Activated CD4-positive, alpha-beta T cell treated with anti-CD3 and anti-CD28 coated beads, Interleukin-2, amount 10 ng/mL, durations not matched to agents 24 days and 14 days (primary cell): ENCODE data around the gene TSTD2. TPM values are rescaled to one million over a fixed set of nuclear protein-coding genes. Genes with fewer than 3 reads are reported as not detected.

Experiments used
- DNase-seq: peaks from one replicate; pipeline ENCODE4 v3.0.0; 2022
- H3K27ac Mint-ChIP-seq: one replicate; pipeline ENCODE4 v1.8.0; 2022; ENCODE audit warnings: mild to moderate bottlenecking, mixed read lengths
- H3K27me3 Mint-ChIP-seq: one replicate; pipeline ENCODE4 v1.8.0; 2022; ENCODE audit warnings: mixed read lengths
- H3K36me3 Mint-ChIP-seq: one replicate; pipeline ENCODE4 v1.8.0; 2022; ENCODE audit warnings: low read depth, mild to moderate bottlenecking, mixed read lengths
- H3K4me1 Mint-ChIP-seq: one replicate; pipeline ENCODE4 v1.8.0; 2021; ENCODE audit warnings: mixed read lengths
- H3K4me3 Mint-ChIP-seq: one replicate; pipeline ENCODE4 v1.8.0; 2022; ENCODE audit warnings: mild to moderate bottlenecking, moderate library complexity, mixed read lengths
- H3K9me3 Mint-ChIP-seq: one replicate; pipeline ENCODE4 v1.8.0; 2021; ENCODE audit warnings: mixed read lengths
- intact Hi-C: fragments of 100-400 bp; cut with micrococcal nuclease; formaldehyde crosslinking; loops from one replicate; pipeline ENCODE4 v1.15.1; 2023
- total RNA-seq: library from RNA; stranded (reverse); gene quantifications from 2 replicates; pipeline ENCODE4 v1.2.3, GENCODE V29; 2022

TSTD2 gene
- total RNA-seq, 1 donor from 2014 or later = 17.7 TPM

DNA sequence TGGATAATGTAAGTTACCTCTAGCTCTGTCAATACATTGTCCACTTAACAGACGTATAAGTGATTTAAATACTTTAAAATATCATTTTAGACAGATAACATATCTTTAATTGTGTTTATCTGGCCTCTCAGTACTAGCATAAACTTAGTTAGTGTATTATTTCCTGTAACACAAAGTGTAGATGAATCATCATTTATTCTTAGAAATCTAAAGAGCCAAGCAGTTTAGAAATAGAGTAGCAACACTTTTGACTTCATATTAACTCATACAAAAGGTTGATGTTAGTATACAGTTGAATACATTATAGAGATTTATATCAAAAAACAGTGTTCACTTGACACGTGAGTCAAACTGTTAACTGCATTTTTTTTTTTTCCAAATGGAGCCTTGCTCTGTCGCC lies 18.5 kb upstream of the TSTD2 start:
- H3K4me3 Mint-ChIP-seq = no peak overlapping the region
- H3K27ac Mint-ChIP-seq = no peak overlapping the region
- DNase-seq = no peak
- H3K9me3 Mint-ChIP-seq = no peaks in the 10 kb centered on the region
- intact Hi-C loops = no loop called here
- no peaks in the 10 kb centered on the region for H3K27me3 Mint-ChIP-seq
- peaks cover 5% of the 10 kb centered on the region for H3K4me1 Mint-ChIP-seq
- peaks cover 55% of the 10 kb centered on the region for H3K36me3 Mint-ChIP-seq

DNA sequence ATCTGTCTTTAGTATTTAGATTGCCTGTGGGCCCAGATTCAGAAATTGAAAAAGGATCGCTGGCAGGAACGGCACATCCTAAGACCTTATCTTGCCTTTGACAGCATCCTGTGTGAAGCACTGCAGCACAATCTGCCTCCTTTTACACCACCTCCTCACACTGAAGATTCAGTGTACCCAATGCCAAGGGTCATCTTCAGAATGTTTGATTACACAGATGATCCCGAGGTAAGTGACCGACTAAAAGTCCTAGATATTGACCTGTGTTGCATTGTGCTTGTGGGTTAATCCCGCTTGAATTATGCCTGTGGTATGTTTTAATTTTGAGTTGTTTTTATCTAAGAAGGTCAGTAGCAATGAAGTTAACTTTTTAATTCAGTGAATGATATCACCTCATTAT lies 14.8 kb upstream of the TSTD2 start:
- peaks cover 9% of the 10 kb centered on the region for H3K4me1 Mint-ChIP-seq
- H3K36me3 Mint-ChIP-seq = peaks cover 47% of the 10 kb centered on the region
- H3K9me3 Mint-ChIP-seq = no peaks in the 10 kb centered on the region
- no peak for DNase-seq
- H3K27ac Mint-ChIP-seq = no peak overlapping the region
- intact Hi-C loops = no loop called here
- H3K4me3 Mint-ChIP-seq = no peak overlapping the region
- no peaks in the 10 kb centered on the region for H3K27me3 Mint-ChIP-seq

DNA sequence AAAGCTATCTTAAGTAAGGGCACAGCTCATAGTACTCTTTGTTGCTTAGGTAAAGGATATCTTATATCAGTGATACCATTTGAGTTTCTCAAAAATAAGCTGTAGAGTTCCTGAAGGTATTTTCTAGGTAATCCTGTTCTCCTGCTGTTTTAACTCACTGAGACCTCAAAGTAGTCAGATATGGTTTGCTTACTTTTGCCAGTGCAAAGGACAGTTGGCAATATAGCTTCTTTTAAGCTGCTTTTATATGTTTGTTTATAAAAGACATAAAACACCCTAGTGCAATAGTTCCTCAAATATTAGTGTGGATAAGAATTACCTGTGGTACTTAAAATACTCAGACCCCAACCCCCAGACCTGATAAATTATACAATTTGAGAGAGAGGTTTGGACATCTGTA lies 12.6 kb upstream of the TSTD2 start:
- H3K4me1 Mint-ChIP-seq = peaks cover 10% of the 10 kb centered on the region
- H3K27me3 Mint-ChIP-seq = no peaks in the 10 kb centered on the region
- DNase-seq = no peak
- intact Hi-C loops = no loop called here
- H3K4me3 Mint-ChIP-seq = no peak overlapping the region
- H3K27ac Mint-ChIP-seq = no peak overlapping the region
- peaks cover 48% of the 10 kb centered on the region for H3K36me3 Mint-ChIP-seq
- no peaks in the 10 kb centered on the region for H3K9me3 Mint-ChIP-seq

DNA sequence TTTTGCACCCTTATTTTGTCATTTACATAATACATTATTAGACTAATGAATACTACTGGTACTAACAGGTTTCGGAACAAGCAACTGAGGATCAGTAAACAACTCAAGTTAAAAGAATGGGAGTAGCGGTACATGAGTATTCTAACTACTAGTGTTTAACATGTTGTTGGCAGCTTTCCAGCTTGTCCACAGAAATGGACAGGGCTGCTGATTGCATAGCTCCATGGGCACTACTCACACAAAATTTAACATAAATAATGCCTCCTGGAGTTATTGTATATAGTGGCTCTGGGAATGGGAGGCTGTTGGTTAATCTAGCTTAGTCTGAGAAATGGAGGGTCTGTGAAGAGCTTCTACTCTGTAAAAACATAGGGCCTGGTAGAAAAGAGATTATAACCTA lies 7.2 kb upstream of the TSTD2 start:
- Mint-ChIP-seq H3K4me3 (no peak overlapping the region), H3K27me3 (no peaks in the 10 kb centered on the region), H3K9me3 (no peaks in the 10 kb centered on the region), H3K27ac (no peak overlapping the region), H3K36me3 (peaks cover 51% of the 10 kb centered on the region), H3K4me1 (peaks cover 36% of the 10 kb centered on the region)
- intact Hi-C loops = no loop called here
- DNase-seq = no peak

DNA sequence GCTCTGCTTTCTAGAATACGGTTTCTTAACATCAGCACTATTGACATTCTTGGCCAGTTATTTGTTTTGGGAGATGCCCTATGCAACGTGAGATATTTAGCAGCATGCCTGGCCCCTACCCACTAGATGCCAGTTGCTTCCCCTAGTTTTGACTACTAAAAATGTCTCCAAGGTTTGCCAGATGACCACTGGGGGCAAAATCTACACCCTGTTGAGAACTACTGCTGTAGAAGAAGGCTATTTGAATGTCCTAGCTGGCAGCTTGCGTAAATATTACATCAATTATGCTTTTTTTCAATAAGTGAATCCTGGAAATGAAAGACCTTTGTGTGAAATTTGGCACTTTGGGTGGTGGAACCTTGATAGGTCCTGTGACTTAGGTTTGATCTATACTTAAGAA lies 5.5 kb upstream of the TSTD2 start:
- intact Hi-C loops = loop anchor here (10.0 kb wide), 1 partner anchor 166 kb away; no protein-coding TSS in a partner anchor
- Mint-ChIP-seq H3K9me3 (no peaks in the 10 kb centered on the region), H3K27ac (no peak overlapping the region), H3K4me1 (peaks cover 42% of the 10 kb centered on the region), H3K4me3 (no peak overlapping the region), H3K27me3 (no peaks in the 10 kb centered on the region), H3K36me3 (peaks cover 47% of the 10 kb centered on the region)
- no peak for DNase-seq

DNA sequence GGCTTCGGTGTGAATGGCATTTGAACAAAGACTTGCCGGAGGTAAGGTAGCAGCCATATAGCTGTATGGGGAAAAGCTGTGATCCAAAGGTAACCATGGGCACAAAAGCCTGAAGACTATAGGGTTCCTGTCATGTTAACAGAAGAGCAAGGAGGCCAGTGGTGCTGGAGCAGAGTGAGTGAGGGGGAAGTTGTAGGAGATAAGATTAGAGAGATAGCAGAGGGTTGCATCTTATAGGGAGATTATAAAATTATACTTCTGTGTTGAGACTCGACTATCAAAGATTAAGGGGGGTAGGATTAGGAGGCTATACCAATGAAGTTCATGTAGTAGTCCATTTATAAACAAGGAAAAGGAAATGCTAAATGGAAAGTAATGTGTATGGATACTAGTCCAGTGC lies 3.7 kb upstream of the TSTD2 start:
- no peaks in the 10 kb centered on the region for H3K9me3 Mint-ChIP-seq
- no peak for DNase-seq
- intact Hi-C loops = loop anchor here (10.0 kb wide), 1 partner anchor 168 kb away; no protein-coding TSS in a partner anchor
- H3K36me3 Mint-ChIP-seq = peaks cover 39% of the 10 kb centered on the region
- H3K4me3 Mint-ChIP-seq = peak overlapping the region; percentile 47
- no peaks in the 10 kb centered on the region for H3K27me3 Mint-ChIP-seq
- H3K4me1 Mint-ChIP-seq = peaks cover 42% of the 10 kb centered on the region
- H3K27ac Mint-ChIP-seq = no peak overlapping the region

DNA sequence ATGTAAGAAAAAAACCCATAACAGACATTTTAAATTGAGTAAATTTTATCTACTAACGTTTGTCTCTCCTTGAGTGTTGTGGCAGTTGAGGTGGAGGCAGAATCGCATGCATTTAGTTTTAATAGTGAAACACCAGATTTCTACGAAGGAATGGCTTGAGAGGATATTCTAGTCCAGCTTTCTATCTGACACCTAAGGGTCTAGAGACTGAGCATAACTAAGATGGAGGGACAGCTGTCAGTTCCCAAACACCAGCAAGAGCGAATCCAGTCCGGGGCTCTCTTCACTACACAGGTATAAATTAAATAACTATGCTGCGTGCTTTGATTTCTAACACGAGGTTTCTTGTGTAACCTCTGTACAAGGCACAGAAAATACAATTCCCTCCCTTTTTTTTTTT lies 1.9 kb upstream of the TSTD2 start:
- Mint-ChIP-seq H3K27ac (peak overlapping the region; percentile 99), H3K27me3 (no peaks in the 10 kb centered on the region), H3K9me3 (no peaks in the 10 kb centered on the region), H3K4me1 (peaks cover 46% of the 10 kb centered on the region), H3K36me3 (peaks cover 28% of the 10 kb centered on the region), H3K4me3 (peak overlapping the region; percentile 95)
- no peak for DNase-seq
- intact Hi-C loops = loop anchor here (10.0 kb wide), 1 partner anchor 170 kb away; no protein-coding TSS in a partner anchor

DNA sequence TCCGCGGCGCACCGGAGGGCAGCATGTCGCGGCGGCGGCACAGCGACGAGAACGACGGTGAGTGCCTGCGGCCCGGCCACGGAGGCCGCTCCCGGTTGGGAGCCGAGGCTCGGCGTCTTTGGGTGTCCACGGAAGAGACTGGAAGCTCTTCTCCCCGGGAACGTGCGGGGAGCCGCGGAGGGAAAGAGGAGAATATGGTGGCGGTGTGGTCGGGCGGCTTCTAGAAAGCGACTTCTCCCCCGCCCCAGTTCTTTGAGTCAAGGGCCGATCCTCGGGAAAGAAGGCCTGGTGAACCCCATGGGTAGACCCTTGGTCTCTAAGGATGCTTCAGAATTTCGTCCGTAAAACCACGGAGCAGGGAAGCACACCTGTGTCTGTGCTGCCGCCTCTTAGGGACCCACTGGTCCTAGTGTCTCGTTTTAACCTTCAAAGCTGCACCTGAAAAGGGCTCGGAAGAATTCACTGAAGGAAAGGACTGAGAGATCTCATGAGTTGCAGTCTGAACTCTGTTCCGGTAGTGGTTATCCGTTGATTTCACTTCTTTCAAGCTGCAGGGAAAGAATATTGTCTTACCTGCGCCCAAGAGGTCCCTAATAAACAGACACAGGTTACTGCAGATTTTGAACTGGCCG lies 807 bp upstream of the TSTD2 start:
- peak; percentile 77 for DNase-seq
- H3K4me3 Mint-ChIP-seq = peak overlapping the region; percentile 95
- no peaks in the 10 kb centered on the region for H3K27me3 Mint-ChIP-seq
- peaks cover 28% of the 10 kb centered on the region for H3K36me3 Mint-ChIP-seq
- no peaks in the 10 kb centered on the region for H3K9me3 Mint-ChIP-seq
- H3K27ac Mint-ChIP-seq = peak overlapping the region; percentile 99
- intact Hi-C loops = loop anchor here (1.0 to 10.0 kb wide), 7 partner anchors 63 to 780 kb away; partner anchors contain the start of genes ANP32B, TBC1D2, TRMO and XPA
- peaks cover 46% of the 10 kb centered on the region for H3K4me1 Mint-ChIP-seq

DNA sequence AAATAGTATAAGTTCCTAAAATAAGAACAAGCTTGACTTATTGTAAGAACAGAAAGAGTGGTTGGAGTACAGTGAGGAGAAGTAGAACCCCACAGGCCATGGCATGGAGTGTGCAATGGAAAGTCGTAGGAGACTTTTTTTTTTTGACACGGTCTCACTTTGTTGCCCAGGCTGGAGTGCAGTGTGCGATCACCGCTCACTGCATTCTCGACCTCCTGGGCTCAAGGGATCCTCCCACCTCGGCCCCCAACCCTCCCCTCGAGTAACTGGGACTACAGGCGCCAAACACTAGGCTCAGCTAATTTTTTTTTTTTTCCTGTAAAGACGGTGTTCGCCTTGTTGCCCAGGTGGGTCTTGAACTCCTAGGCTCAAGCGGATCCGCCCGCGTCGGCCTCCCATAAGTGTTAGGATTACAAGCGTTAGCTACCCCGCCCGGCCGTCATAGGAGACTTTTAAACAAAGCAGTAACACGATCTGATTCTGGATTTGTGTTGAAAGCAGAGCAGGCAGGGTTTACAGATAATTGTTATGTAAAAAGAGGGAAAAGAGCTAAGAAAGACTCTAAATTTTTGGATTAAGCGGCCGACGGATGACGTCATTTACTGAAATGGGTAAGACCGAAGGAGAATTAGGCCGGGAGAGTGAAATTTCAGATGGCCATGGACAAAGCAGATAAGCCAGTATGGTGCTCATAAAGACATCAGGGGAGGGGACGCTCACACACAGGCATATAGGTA lies 752 bp downstream of the TSTD2 start:
- DNase-seq = no peak
- Mint-ChIP-seq H3K36me3 (peaks cover 19% of the 10 kb centered on the region), H3K4me1 (peaks cover 34% of the 10 kb centered on the region)

DNA sequence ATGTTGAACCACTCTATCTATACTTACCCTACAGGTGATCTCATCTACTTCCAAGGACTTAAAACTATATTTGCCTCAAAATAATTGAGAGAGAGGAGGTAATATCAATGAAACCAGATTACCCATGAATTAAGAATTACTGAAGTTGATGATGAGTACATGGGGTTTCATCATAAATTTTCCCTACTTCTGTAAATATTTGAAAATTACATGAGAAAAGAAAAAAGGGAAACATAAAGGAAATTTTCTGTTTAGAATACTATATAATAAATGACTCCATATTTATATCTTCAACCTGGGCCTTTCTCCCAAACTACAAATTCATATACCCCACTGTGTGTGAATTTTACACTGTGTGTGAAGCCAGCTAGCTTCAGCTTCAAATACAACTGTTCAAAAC lies 2.6 kb downstream of the TSTD2 start:
- H3K27ac Mint-ChIP-seq = no peak overlapping the region
- peaks cover 16% of the 10 kb centered on the region for H3K36me3 Mint-ChIP-seq
- H3K9me3 Mint-ChIP-seq = no peaks in the 10 kb centered on the region
- peaks cover 24% of the 10 kb centered on the region for H3K4me1 Mint-ChIP-seq
- intact Hi-C loops = loop anchor here (5.0 to 10.0 kb wide), 2 partner anchors 174 to 627 kb away; partner anchors contain the start of gene TBC1D2
- H3K27me3 Mint-ChIP-seq = no peaks in the 10 kb centered on the region
- DNase-seq = no peak
- H3K4me3 Mint-ChIP-seq = no peak overlapping the region

More for the DNA sequence above, 752 bp downstream of the TSTD2 start:
- intact Hi-C loops = loop anchor here (5.0 to 10.0 kb wide), 2 partner anchors 172 to 625 kb away; partner anchors contain the start of gene TBC1D2
- Mint-ChIP-seq H3K27ac (peak overlapping the region; percentile 99), H3K4me3 (peak overlapping the region; percentile 95), H3K27me3 (no peaks in the 10 kb centered on the region), H3K9me3 (no peaks in the 10 kb centered on the region)

DNA sequence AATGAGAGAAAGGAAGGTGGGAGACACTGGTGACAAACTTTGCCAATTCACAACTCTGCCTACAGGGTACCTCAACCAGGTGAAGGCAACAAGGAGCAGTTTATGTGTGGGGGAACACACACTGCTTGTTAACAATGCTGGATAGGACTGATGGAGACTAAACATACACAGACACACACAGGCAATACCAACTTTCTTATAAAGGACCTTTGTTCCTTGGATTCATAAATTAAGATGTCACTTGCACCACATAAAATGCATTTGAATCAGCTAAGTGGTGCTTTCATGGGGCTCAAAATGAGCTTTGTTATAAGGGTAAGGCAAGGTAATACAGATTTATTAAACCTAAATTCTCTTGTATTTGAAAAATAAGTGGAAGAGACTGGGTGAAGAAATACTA lies 4.0 kb downstream of the TSTD2 start:
- Mint-ChIP-seq H3K4me3 (no peak overlapping the region), H3K9me3 (no peaks in the 10 kb centered on the region)

DNA sequence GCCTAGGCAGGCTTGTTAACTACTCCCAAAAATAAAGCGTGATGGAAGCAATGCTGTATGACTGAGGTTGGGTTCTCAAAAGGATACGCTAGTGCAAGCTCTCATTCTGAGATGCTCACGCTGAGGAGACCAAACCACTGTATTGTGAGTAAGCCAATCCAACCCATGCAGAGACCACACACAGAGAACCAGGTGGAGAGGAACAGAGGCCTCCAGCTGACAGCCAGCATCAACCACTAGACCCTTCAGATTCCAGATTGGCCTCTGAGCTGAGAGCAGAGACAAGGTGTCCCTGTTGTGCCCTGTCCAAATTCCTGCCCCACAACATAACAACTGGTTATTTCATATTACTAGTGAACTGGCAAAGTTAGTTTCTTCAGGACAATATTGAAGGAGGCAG lies 4.5 kb downstream of the TSTD2 start:
- Mint-ChIP-seq H3K36me3 (peaks cover 14% of the 10 kb centered on the region), H3K4me3 (no peak overlapping the region), H3K9me3 (no peaks in the 10 kb centered on the region), H3K4me1 (peaks cover 18% of the 10 kb centered on the region), H3K27me3 (no peaks in the 10 kb centered on the region), H3K27ac (no peak overlapping the region)
- intact Hi-C loops = no loop called here
- no peak for DNase-seq

More for the DNA sequence above, 4.0 kb downstream of the TSTD2 start:
- DNase-seq = no peak
- no peak overlapping the region for H3K27ac Mint-ChIP-seq
- peaks cover 18% of the 10 kb centered on the region for H3K4me1 Mint-ChIP-seq
- no peaks in the 10 kb centered on the region for H3K27me3 Mint-ChIP-seq
- peaks cover 13% of the 10 kb centered on the region for H3K36me3 Mint-ChIP-seq
- intact Hi-C loops = no loop called here

DNA sequence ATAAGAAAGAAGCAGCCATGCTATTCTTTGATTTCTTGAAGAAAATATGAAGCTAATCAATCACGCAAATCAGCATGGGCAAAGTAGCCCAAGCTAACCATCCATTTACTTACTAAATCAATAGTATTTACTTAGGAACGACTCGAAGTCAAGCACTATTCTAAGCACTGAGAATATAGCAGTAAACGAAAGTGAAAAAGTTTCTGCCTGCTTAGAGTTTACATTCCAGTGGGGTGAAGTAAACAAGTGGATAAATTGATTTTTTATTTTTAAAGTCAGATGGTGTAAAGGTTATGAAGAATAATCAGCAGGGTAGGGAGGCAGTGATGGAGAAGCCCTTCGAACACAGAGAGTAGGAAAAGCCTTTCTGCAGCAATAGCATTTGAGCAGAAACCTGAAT lies 5.5 kb downstream of the TSTD2 start:
- Mint-ChIP-seq H3K27ac (no peak overlapping the region), H3K27me3 (no peaks in the 10 kb centered on the region), H3K4me3 (no peak overlapping the region), H3K4me1 (peaks cover 16% of the 10 kb centered on the region), H3K9me3 (no peaks in the 10 kb centered on the region), H3K36me3 (peaks cover 17% of the 10 kb centered on the region)
- intact Hi-C loops = no loop called here
- no peak for DNase-seq

DNA sequence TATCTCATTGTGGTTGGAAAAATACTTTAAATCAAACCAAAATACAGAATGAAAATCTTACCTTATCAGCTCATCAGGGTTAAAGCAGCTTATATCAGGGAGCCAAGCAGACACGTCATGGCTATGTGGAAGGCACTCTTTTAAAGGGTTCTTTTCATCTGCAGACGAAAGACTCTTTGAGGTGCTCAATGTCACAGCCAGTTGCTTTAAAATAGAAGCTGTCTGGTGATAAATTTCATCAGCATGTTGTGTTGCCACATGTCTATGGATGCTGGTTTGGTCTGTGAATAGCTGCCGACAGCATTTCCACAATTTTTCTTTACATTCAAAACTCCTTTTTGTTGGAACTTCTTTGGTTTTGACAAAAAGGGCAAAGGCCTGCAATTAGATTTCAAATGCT lies 7.5 kb downstream of the TSTD2 start:
- intact Hi-C loops = no loop called here
- no peak overlapping the region for H3K27ac Mint-ChIP-seq
- H3K4me1 Mint-ChIP-seq = peaks cover 8% of the 10 kb centered on the region
- peaks cover 30% of the 10 kb centered on the region for H3K36me3 Mint-ChIP-seq
- no peaks in the 10 kb centered on the region for H3K27me3 Mint-ChIP-seq
- H3K4me3 Mint-ChIP-seq = no peak overlapping the region
- no peaks in the 10 kb centered on the region for H3K9me3 Mint-ChIP-seq
- DNase-seq = no peak
